A673 (cell line): Measurements from ENCODE around the gene NCOA7. TPM values are rescaled to one million over a fixed set of nuclear protein-coding genes. Genes with fewer than 3 reads are reported as not detected.
"Not testable (repeated sequence)": the region's sequence is repeated elsewhere in the genome, so short reads cannot be mapped to it uniquely, and the experiment has no call there.

ENCODE experiments used
- BruUV-seq: library from RNA; stranded (reverse); fragments of 400-500 nt; replicated peaks from 2 replicates; lab custom pipeline; 2021; lab: Mats Ljungman, UMichigan
- CTCF ChIA-PET: fragments of 300-600 bp; sonication (Branson Sonifier 250); formaldehyde crosslinking; loops from one replicate; lab custom pipeline; 2022; ENCODE audit warnings: antibody characterized with exemption; lab: Charles Lee
- POLR2A ChIA-PET: fragments of 300-600 bp; sonication (Branson Sonifier 250); formaldehyde crosslinking; loops from one replicate; lab custom pipeline; 2022; ENCODE audit warnings: antibody characterized with exemption; ENCODE audit not compliant: low non-redundant PET; lab: Charles Lee
- DNase-seq: peaks from one replicate; pipeline ENCODE4 v3.0.0-alpha.2; 2015; ENCODE audit warnings: low spot score
- H3K27ac ChIP-seq: fragments of 200-600 bp; sonication (generic); 2 replicates; pipeline ENCODE4 v1.5.1; 2016; ENCODE audit warnings: mixed run types, low read depth, mild to moderate bottlenecking, mixed read lengths, antibody characterized with exemption, low read length; ENCODE audit not compliant: poor library complexity, severe bottlenecking
- H3K27me3 ChIP-seq: fragments of 200-600 bp; sonication (generic); replicated peaks from 2 replicates; pipeline ENCODE4 v1.6.1; 2017; ENCODE audit warnings: mixed run types, low read depth, mild to moderate bottlenecking, mixed read lengths, antibody characterized with exemption, low read length; ENCODE audit not compliant: insufficient read depth, poor library complexity
- H3K36me3 ChIP-seq: fragments of 200-600 bp; sonication (generic); 2 replicates; pipeline ENCODE4 v1.6.1; 2016; ENCODE audit warnings: mixed run types, mild to moderate bottlenecking, mixed read lengths, antibody characterized with exemption, low read length; ENCODE audit not compliant: insufficient read depth, poor library complexity, severe bottlenecking
- H3K4me1 ChIP-seq: fragments of 200-600 bp; sonication (generic); 2 replicates; pipeline ENCODE4 v1.6.1; 2017; ENCODE audit warnings: mixed run types, mild to moderate bottlenecking, mixed read lengths, antibody characterized with exemption, low read length; ENCODE audit not compliant: insufficient read depth, poor library complexity, severe bottlenecking
- H3K4me3 ChIP-seq: fragments of 200-600 bp; sonication (generic); 2 replicates; pipeline ENCODE4 v1.5.1; 2016; ENCODE audit warnings: low read depth, mixed run types, mild to moderate bottlenecking, mixed read lengths, low read length; ENCODE audit not compliant: poor library complexity, severe bottlenecking
- H3K9me3 ChIP-seq: fragments of 200-600 bp; sonication (generic); 2 replicates; pipeline ENCODE4 v1.6.1; 2016; ENCODE audit warnings: mixed run types, low read depth, mild to moderate bottlenecking, mixed read lengths, antibody characterized with exemption, low read length; ENCODE audit not compliant: poor library complexity, severe bottlenecking
- EZH2 ChIP-seq: fragments of 200-600 bp; sonication (generic); IDR thresholded peaks from 2 replicates; pipeline ENCODE4 v1.6.1; 2017; ENCODE audit warnings: borderline replicate concordance, low read depth, mild to moderate bottlenecking, mixed read lengths, antibody characterized with exemption, low read length; ENCODE audit not compliant: poor library complexity, severe bottlenecking
- intact Hi-C: fragments of 100-400 bp; cut with micrococcal nuclease; formaldehyde crosslinking; loops from one replicate; pipeline ENCODE4 v1.10.0; 2022; ENCODE audit not compliant: unreplicated experiment
- total RNA-seq: library from RNA; stranded (reverse); gene quantifications from 2 replicates; pipeline ENCODE4 v1.2.3, GENCODE V29; 2021
- TF ChIP-seq, protein P1 (sequence below): fragments of 300-800, 200-600 bp; sonication (generic); conservative IDR thresholded peaks from 2 replicates; pipeline ENCODE4 v1.5.1; 2017; ENCODE audit warnings: low read depth, mild to moderate bottlenecking, antibody characterized with exemption, low read length, moderate library complexity, mixed read lengths

Gene NCOA7
- total RNA-seq, 1 experiment from 2014 or later = 33.5 TPM

DNA sequence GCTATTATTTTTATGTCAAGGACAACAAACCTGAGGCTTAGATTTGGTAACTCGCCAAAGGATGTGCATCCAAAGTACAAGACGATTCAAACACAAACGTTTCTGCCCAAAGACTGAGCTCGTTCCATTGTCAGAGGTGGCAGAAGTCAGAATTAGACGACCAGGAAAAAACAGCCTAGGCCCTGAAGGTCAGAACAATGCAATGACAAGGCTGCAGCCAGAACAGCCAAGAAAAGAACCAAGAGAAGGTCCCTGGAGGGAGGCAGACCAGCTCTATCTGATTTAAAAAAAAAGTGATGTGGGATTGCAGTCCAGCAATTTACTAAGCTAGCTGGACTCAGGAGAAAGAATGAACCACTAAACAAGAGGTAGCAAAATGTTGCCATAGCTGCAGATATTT is 54.2 kb downstream of the NCOA7 start:
- TF ChIP-seq, protein P1, sequence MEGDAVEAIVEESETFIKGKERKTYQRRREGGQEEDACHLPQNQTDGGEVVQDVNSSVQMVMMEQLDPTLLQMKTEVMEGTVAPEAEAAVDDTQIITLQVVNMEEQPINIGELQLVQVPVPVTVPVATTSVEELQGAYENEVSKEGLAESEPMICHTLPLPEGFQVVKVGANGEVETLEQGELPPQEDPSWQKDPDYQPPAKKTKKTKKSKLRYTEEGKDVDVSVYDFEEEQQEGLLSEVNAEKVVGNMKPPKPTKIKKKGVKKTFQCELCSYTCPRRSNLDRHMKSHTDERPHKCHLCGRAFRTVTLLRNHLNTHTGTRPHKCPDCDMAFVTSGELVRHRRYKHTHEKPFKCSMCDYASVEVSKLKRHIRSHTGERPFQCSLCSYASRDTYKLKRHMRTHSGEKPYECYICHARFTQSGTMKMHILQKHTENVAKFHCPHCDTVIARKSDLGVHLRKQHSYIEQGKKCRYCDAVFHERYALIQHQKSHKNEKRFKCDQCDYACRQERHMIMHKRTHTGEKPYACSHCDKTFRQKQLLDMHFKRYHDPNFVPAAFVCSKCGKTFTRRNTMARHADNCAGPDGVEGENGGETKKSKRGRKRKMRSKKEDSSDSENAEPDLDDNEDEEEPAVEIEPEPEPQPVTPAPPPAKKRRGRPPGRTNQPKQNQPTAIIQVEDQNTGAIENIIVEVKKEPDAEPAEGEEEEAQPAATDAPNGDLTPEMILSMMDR = no peak
- TF ChIP-seq EZH2 = no peak
- CTCF ChIA-PET = interaction anchor here (0.6 kb wide), 1 partner anchor 10 kb away, joined by 3 read pairs; no protein-coding TSS in a partner anchor
- DNase-seq = no peak
- no TSS peak for BruUV-seq
- H3K36me3 ChIP-seq = no peaks in the 10 kb centered on the region
- H3K27ac ChIP-seq = no peak overlapping the region
- intact Hi-C loops = no loop called here
- no peak overlapping the region for H3K4me3 ChIP-seq
- POLR2A ChIA-PET = no interaction called here
- H3K4me1 ChIP-seq = no peaks in the 10 kb centered on the region
- H3K27me3 ChIP-seq = no peaks in the 10 kb centered on the region
- H3K9me3 ChIP-seq = no peaks in the 10 kb centered on the region

DNA sequence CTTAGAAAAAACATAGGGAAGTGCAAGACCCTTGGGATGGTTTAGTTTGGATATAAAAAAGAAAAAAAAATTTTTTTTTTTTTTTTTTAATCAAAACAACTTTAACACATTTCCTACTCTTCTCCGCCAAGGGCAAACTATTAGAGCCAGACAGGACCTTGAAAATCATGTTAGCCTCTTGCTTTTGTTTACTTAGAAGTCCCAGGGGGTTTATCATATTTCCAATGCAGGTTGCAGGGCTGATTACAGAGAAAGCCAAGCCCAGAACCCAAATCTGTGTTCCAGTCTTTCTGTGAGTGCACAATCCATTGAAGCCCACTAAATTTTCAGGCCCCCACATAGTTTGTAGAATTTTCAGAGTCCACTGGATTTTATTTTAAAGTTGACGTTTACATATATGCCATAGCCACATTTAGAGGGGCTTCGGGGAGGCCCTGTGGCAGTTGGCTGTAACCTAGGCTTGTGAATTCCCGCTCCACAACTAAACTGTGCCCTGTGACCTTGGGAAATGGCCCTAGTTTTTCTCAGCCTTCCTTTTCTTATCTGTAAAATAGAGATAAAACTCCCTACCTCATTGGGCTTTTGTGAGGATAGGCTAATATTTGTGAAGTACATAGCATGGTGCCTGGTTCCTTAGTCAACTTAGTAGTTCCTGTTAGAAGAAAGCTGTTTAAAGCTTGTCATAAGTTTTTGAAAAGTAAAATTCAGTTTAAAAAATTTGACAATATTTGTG is 55.7 kb downstream of the NCOA7 start:
- H3K4me1 ChIP-seq = no peaks in the 10 kb centered on the region
- DNase-seq = no peak
- ChIA-PET POLR2A (no interaction called here), CTCF (no interaction called here)
- no peak overlapping the region for H3K27ac ChIP-seq
- no peaks in the 10 kb centered on the region for H3K36me3 ChIP-seq
- TF ChIP-seq, protein P1 = no peak
- no peak for TF ChIP-seq EZH2
- H3K4me3 ChIP-seq = no peak overlapping the region
- BruUV-seq = no TSS peak
- H3K9me3 ChIP-seq = no peaks in the 10 kb centered on the region
- no peaks in the 10 kb centered on the region for H3K27me3 ChIP-seq
- intact Hi-C loops = no loop called here

DNA sequence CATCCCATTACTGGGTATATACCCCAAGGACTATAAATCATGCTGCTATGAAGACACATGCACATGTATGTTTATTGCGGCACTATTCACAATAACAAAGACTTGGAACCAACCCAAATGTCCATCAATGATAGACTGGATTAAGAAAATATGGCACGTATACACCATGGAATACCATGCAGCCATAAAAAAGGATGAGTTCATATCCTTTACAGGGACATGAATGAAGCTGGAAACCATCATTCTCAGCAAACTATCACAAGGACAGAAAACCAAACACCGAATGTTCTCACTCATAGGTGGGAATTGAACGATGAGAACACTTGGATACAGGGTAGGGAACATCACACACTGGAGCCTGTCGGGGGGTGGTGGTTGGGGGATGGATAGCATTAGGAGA is 57.5 kb downstream of the NCOA7 start:
- H3K4me3 ChIP-seq, DNase-seq, H3K36me3 ChIP-seq, intact Hi-C loops, POLR2A ChIA-PET, H3K4me1 ChIP-seq, BruUV-seq, H3K27me3 ChIP-seq, CTCF ChIA-PET, H3K27ac ChIP-seq, H3K9me3 ChIP-seq: not testable (repeated sequence)

DNA sequence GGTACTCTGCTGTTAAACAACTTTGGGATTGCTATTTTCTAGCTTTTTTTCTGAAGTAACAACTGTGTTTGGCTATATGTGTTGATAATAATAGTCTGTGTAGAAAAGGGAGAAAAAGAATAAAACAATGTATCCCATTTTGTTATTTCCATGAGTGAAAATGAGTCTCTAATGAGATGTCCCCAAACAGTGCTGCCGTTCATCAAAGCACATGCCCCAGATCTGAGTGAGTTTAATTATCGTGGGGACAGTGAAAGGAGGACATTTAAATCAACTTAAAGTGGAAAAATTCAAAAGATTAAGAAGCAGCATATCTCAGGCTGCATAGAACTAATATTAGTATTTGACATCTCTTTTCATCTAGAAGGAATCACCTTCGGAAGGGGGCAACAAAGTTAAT is 59.6 kb downstream of the NCOA7 start:
- BruUV-seq = no TSS peak
- CTCF ChIA-PET = no interaction called here
- POLR2A ChIA-PET = no interaction called here
- Histone ChIP-seq H3K9me3 (no peaks in the 10 kb centered on the region), H3K4me1 (no peaks in the 10 kb centered on the region), H3K4me3 (no peak overlapping the region), H3K36me3 (no peaks in the 10 kb centered on the region), H3K27ac (no peak overlapping the region), H3K27me3 (no peaks in the 10 kb centered on the region)
- DNase-seq = no peak
- no peak for TF ChIP-seq EZH2
- TF ChIP-seq, protein P1 = no peak
- intact Hi-C loops = no loop called here
